Suppressor macrophage treated with lipopolysaccharide for 1 hour (primary cell): Measurements from ENCODE around the gene LRFN3.
"Not testable (repeated sequence)": the region's sequence is repeated elsewhere in the genome, so short reads cannot be mapped to it uniquely, and the experiment has no call there.

ENCODE experiments used
- DNase-seq, 3 donors: peaks; one replicate each; pipeline ENCODE4 v3.0.0-alpha.2; 2020 to 2022

Gene LRFN3

GRCh38 chr19:35905178-35905727, 30.9 kb upstream of the LRFN3 start:
- peak in 1 of 3 donors; percentile 33 for DNase-seq

GRCh38 chr19:35907377-35907745, 28.8 kb upstream of the LRFN3 start:
- no peak for DNase-seq

GRCh38 chr19:35908010-35908441, 28.1 kb upstream of the LRFN3 start, which contains the start of gene TYROBP:
Gene TYROBP, minus strand, starts transcription at chr19:35908295. Its CDS starts 67 bp downstream, at chr19:35908228.
- peak; percentile 57 to 76 (median 58) for DNase-seq

- DNase-seq = peak; percentile 97 to 98 (median 98)
Observed at GRCh38 chr19:35908973-35909683, 27.0 kb upstream of the LRFN3 start.

GRCh38 chr19:35909684-35910035, 26.5 kb upstream of the LRFN3 start:
- DNase-seq = no peak

- not testable (repeated sequence) for DNase-seq
Observed at GRCh38 chr19:35910355-35910754, 25.8 kb upstream of the LRFN3 start.

- DNase-seq = peak in 1 of 3 donors; percentile 46
Observed at GRCh38 chr19:35911173-35911572, 25.0 kb upstream of the LRFN3 start.

- no peak for DNase-seq
Observed at GRCh38 chr19:35911790-35912189, 24.4 kb upstream of the LRFN3 start.

- peak; percentile 85 to 97 (median 95) for DNase-seq
Observed at GRCh38 chr19:35913589-35913988, 22.6 kb upstream of the LRFN3 start.

GRCh38 chr19:35915443-35915842, 20.7 kb upstream of the LRFN3 start:
- DNase-seq = peak; percentile 43 to 75 (median 60)

- no peak for DNase-seq
Observed at GRCh38 chr19:35919306-35919705, 16.9 kb upstream of the LRFN3 start.

- DNase-seq = no peak
Observed at GRCh38 chr19:35921012-35921411, 15.2 kb upstream of the LRFN3 start.

- DNase-seq = no peak
Observed at GRCh38 chr19:35925501-35925900, 10.7 kb upstream of the LRFN3 start.

GRCh38 chr19:35928507-35928906, 7.7 kb upstream of the LRFN3 start:
- no peak for DNase-seq

- peak in 2 of 3 donors; percentile 39 to 55 for DNase-seq
Observed at GRCh38 chr19:35929876-35930275, 6.3 kb upstream of the LRFN3 start.

GRCh38 chr19:35931161-35931873, 4.9 kb upstream of the LRFN3 start:
- peak; percentile 100 for DNase-seq

GRCh38 chr19:35931874-35932202, 4.3 kb upstream of the LRFN3 start:
- DNase-seq = no peak

GRCh38 chr19:35932291-35932936, 3.8 kb upstream of the LRFN3 start:
- no peak for DNase-seq

GRCh38 chr19:35936738-35937268, 629 bp downstream of the LRFN3 start:
- DNase-seq = no peak

- DNase-seq = no peak
Observed at GRCh38 chr19:35937345-35938281, 1.4 kb downstream of the LRFN3 start.

- DNase-seq = no peak
Observed at GRCh38 chr19:35938282-35939224, 2.4 kb downstream of the LRFN3 start.
